ENCODE data around the gene RXRA. TPM values are rescaled to one million over a fixed set of nuclear protein-coding genes. Genes with fewer than 3 reads are reported as not detected.
A peak's percentile ranks its signal among the peaks of the same experiment; 100 is the strongest.

The RXRA gene
- total RNA-seq, 1 donor from 2014 or later, result 33.4 TPM

DNA sequence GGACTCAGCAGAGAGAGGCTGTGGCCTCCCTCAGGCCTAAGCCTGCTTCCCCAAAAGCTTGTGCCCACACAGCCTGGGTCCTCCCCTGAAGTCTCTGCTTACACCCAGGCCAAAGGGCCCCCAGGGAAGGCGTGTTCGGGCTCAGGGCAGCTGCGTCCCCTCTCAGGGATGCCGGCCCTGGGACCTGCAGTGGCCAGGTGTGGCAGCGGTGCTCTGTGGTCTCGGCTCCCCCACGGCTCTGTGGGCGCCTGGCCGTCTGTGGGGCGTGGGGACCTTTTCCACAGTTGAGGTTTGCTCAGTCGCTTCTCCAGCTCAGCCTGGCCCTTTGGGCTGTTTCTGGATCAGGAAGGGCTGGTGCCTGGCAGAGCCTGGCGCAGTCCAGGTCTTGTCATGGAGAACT, 75.9 kb downstream of the RXRA start:
- Histone ChIP-seq H3K9me3 (ENCODE audit: insufficient read depth, low read depth, low read length) (peaks cover 5% of the 10 kb centered on the region), H3K27ac (ENCODE audit: low read depth, low read length) (no peak overlapping the region), H3K4me3 (ENCODE audit: insufficient read depth, low read depth, low read length) (no peak overlapping the region), H3K79me2 (ENCODE audit: insufficient read depth, low read length) (peaks cover 46% of the 10 kb centered on the region), H3K27me3 (ENCODE audit: insufficient read depth, low read length) (no peaks in the 10 kb centered on the region), H3K4me1 (ENCODE audit: insufficient read depth, low read length) (peaks cover 26% of the 10 kb centered on the region), H2AFZ (ENCODE audit: low read depth, low read length) (no peak overlapping the region), H4K20me1 (ENCODE audit: insufficient read depth, low read length) (peaks cover 83% of the 10 kb centered on the region), H3K36me3 (ENCODE audit: insufficient read depth, low read length) (no peaks in the 10 kb centered on the region), H3K4me2 (ENCODE audit: low read length) (no peak overlapping the region), H3K9ac (ENCODE audit: low read length) (no peak overlapping the region)
- Mint-ChIP-seq H3K4me1 (ENCODE audit: low read depth, unreplicated experiment) (peaks cover 5% of the 10 kb centered on the region), H3K9me3 (ENCODE audit: unreplicated experiment) (no peaks in the 10 kb centered on the region), H3K36me3 (ENCODE audit: low read depth, unreplicated experiment) (peaks cover 2% of the 10 kb centered on the region), H3K4me3 (ENCODE audit: unreplicated experiment) (no peak overlapping the region), H3K27ac (ENCODE audit: unreplicated experiment) (no peak overlapping the region), H3K27me3 (ENCODE audit: low read depth, unreplicated experiment) (no peaks in the 10 kb centered on the region)
- no peak for TF ChIP-seq EZH2 (IDR thresholded peaks at IDR 0.05; ENCODE audit: insufficient read depth, low read length)
- TF ChIP-seq, protein P1, sequence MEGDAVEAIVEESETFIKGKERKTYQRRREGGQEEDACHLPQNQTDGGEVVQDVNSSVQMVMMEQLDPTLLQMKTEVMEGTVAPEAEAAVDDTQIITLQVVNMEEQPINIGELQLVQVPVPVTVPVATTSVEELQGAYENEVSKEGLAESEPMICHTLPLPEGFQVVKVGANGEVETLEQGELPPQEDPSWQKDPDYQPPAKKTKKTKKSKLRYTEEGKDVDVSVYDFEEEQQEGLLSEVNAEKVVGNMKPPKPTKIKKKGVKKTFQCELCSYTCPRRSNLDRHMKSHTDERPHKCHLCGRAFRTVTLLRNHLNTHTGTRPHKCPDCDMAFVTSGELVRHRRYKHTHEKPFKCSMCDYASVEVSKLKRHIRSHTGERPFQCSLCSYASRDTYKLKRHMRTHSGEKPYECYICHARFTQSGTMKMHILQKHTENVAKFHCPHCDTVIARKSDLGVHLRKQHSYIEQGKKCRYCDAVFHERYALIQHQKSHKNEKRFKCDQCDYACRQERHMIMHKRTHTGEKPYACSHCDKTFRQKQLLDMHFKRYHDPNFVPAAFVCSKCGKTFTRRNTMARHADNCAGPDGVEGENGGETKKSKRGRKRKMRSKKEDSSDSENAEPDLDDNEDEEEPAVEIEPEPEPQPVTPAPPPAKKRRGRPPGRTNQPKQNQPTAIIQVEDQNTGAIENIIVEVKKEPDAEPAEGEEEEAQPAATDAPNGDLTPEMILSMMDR (IDR thresholded peaks at IDR 0.05; ENCODE audit: insufficient read depth, low read depth, low read length), result no peak
- DNase-seq (ENCODE audit: low read depth) (no peak), FAIRE-seq (no peak)

DNA sequence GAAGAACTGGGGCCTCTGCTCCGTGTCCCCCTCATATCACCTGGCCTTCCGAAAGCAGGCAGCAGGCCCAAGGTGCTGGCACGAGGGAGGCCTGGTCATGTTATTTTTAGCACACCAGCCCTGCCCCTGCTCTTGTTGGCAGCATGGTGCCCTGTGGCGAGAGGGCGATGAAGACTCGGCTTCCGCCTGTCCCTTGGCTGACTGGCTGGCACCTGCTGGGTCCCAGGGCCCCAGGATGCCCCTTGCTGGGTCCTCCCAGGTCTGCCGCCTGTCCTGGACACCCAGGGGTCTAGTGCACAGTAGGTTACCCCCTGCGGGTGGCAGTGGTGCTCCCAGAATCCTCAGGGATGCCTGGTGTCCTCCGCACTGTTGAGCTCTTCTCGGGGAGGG, 77.0 kb downstream of the RXRA start:
- Histone ChIP-seq H3K36me3 (ENCODE audit: insufficient read depth, low read length) (no peaks in the 10 kb centered on the region), H3K4me2 (ENCODE audit: low read length) (peak overlapping the region; percentile 48), H3K9me3 (ENCODE audit: insufficient read depth, low read depth, low read length) (peaks cover 5% of the 10 kb centered on the region), H3K9ac (ENCODE audit: low read length) (no peak overlapping the region), H2AFZ (ENCODE audit: low read depth, low read length) (no peak overlapping the region), H3K79me2 (ENCODE audit: insufficient read depth, low read length) (peaks cover 46% of the 10 kb centered on the region), H3K27me3 (ENCODE audit: insufficient read depth, low read length) (no peaks in the 10 kb centered on the region), H3K27ac (ENCODE audit: low read depth, low read length) (no peak overlapping the region), H3K4me1 (ENCODE audit: insufficient read depth, low read length) (peaks cover 36% of the 10 kb centered on the region), H3K4me3 (ENCODE audit: insufficient read depth, low read depth, low read length) (no peak overlapping the region), H4K20me1 (ENCODE audit: insufficient read depth, low read length) (peaks cover 79% of the 10 kb centered on the region)
- Mint-ChIP-seq H3K4me1 (ENCODE audit: low read depth, unreplicated experiment) (peaks cover 4% of the 10 kb centered on the region), H3K9me3 (ENCODE audit: unreplicated experiment) (no peaks in the 10 kb centered on the region), H3K27ac (ENCODE audit: unreplicated experiment) (peak overlapping the region; percentile 19), H3K36me3 (ENCODE audit: low read depth, unreplicated experiment) (peaks cover 2% of the 10 kb centered on the region), H3K4me3 (ENCODE audit: unreplicated experiment) (no peak overlapping the region), H3K27me3 (ENCODE audit: low read depth, unreplicated experiment) (no peaks in the 10 kb centered on the region)
- DNase-seq (ENCODE audit: low read depth) (no peak), FAIRE-seq (no peak)
- TF ChIP-seq, protein P1 (IDR thresholded peaks at IDR 0.05; ENCODE audit: insufficient read depth, low read depth, low read length), result no peak
- no peak for TF ChIP-seq EZH2 (IDR thresholded peaks at IDR 0.05; ENCODE audit: insufficient read depth, low read length)

DNA sequence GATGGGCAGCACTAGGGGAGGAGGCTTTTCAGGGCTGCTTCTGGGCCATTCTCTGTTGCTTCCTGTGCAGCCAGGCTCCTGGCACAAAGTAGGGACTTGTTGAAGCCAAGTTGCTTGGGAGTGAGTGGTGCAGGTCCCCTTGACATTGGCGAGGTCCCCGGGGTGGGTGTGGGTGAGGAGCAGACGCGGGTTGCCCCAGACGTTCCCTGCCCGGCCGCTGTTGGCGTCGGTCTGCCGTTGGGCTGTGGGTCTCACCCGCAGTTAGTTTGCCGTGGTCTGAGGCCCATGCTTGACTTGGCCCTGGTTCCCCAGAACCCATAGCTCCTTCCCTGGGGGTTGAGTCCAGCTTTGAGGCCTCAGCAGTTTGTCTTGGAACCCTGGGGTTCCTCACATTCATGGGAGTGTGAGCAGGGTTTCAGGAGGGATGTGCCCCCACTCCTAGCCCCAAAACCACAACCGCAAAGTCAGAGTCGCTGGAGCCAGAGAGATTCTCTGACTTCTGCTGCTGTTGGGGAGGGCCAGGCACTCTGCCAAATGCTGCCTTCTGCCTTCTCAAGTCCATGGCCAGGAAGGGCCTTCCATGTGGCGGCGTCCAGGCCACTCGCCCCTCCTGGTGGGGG, 77.5 kb downstream of the RXRA start:
- H2AFZ ChIP-seq (ENCODE audit: low read depth, low read length), result no peak overlapping the region
- peaks cover 42% of the 10 kb centered on the region for H3K79me2 ChIP-seq (ENCODE audit: insufficient read depth, low read length)
- H3K36me3 ChIP-seq (ENCODE audit: insufficient read depth, low read length), result no peaks in the 10 kb centered on the region
- Mint-ChIP-seq H3K27me3 (ENCODE audit: low read depth, unreplicated experiment) (no peaks in the 10 kb centered on the region), H3K36me3 (ENCODE audit: low read depth, unreplicated experiment) (peaks cover 2% of the 10 kb centered on the region), H3K4me1 (ENCODE audit: low read depth, unreplicated experiment) (peaks cover 4% of the 10 kb centered on the region), H3K4me3 (ENCODE audit: unreplicated experiment) (no peak overlapping the region), H3K9me3 (ENCODE audit: unreplicated experiment) (no peaks in the 10 kb centered on the region), H3K27ac (ENCODE audit: unreplicated experiment) (peak overlapping the region; percentile 19)
- H3K9me3 ChIP-seq (ENCODE audit: insufficient read depth, low read depth, low read length), result peaks cover 5% of the 10 kb centered on the region
- peaks cover 36% of the 10 kb centered on the region for H3K4me1 ChIP-seq (ENCODE audit: insufficient read depth, low read length)
- H3K4me3 ChIP-seq (ENCODE audit: insufficient read depth, low read depth, low read length), result no peak overlapping the region
- peak overlapping the region; percentile 48 for H3K4me2 ChIP-seq (ENCODE audit: low read length)
- TF ChIP-seq, protein P1 (IDR thresholded peaks at IDR 0.05; ENCODE audit: insufficient read depth, low read depth, low read length), result no peak
- no peak for TF ChIP-seq EZH2 (IDR thresholded peaks at IDR 0.05; ENCODE audit: insufficient read depth, low read length)
- FAIRE-seq (no peak), DNase-seq (ENCODE audit: low read depth) (peak; percentile 95)
- peaks cover 74% of the 10 kb centered on the region for H4K20me1 ChIP-seq (ENCODE audit: insufficient read depth, low read length)
- peak overlapping the region; percentile 30 for H3K9ac ChIP-seq (ENCODE audit: low read length)
- H3K27ac ChIP-seq (ENCODE audit: low read depth, low read length), result no peak overlapping the region
- no peaks in the 10 kb centered on the region for H3K27me3 ChIP-seq (ENCODE audit: insufficient read depth, low read length)

All from astrocyte (in vitro differentiated cells and primary cell).